Stomach smooth muscle (tissue), 2 donors: ENCODE measurements around the gene DPF3.

ENCODE experiments used
- H3K27ac ChIP-seq: one replicate; pipeline ENCODE4 v1.7.0; 2013; ENCODE audit warnings: mild to moderate bottlenecking, low read length, inconsistent platforms
- H3K27me3 ChIP-seq, 2 donors: one replicate each; pipeline ENCODE4 v1.7.0; 2013; ENCODE audit warnings: low read length in 2 of 2; ENCODE audit not compliant: insufficient read depth in 2 of 2, control insufficient read depth in 1 of 2
- H3K36me3 ChIP-seq, 2 donors: one replicate each; pipeline ENCODE4 v1.7.0; 2013; ENCODE audit warnings: low read length in 2 of 2; ENCODE audit not compliant: control insufficient read depth in 2 of 2, insufficient read depth in 2 of 2
- H3K4me1 ChIP-seq: one replicate; pipeline ENCODE4 v1.7.0; 2013; ENCODE audit warnings: low read length; ENCODE audit not compliant: control insufficient read depth, insufficient read depth
- H3K4me3 ChIP-seq, 2 donors: one replicate each; pipeline ENCODE4 v1.7.0; 2013; ENCODE audit warnings: low read length in 2 of 2
- H3K9ac ChIP-seq, 2 donors: one replicate each; pipeline ENCODE4 v1.7.0; 2013; ENCODE audit warnings: low read length in 2 of 2, mild to moderate bottlenecking in 1 of 2
- H3K9me3 ChIP-seq, 2 donors: one replicate each; pipeline ENCODE4 v1.7.0; 2013; ENCODE audit warnings: low read length in 2 of 2; ENCODE audit not compliant: control insufficient read depth in 2 of 2
- donor health status: healthy.
- donor health status: Pancreatic carcinoma.

The DPF3 gene

DNA sequence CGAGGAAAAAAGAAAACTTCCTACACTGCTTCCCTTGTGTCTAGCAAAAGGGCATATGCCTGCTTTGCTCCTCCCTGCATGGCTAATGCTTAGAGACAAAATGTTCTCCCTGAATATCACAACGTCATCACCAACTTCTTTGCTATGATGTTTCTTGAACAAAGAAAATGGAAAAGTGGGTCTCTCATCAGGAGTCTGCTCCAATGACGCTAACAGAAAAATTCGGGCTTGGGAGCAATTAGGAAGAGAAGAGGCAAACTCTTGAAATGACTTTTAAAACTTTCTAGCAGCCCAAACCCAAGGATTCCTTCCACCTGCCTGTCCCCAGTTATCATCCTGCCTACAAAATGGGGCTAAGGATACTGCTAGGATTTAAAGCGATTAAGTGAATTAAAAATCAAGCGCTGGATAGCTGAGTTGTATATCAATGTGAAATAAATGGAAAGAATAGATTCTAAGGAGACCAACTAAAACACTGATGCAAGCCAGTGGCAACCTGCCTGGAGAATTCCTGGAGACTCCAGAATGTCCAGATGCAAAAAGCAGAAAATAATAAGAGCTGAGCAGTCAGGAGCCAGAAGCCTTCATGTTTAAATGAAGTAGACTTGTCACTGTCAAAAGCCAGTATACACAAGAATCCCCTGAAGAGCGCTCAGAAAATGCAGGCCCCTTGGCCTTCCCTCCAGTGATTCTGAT is 183.8 kb downstream of the DPF3 start:
- no peak overlapping the region for H3K27ac ChIP-seq
- no peak overlapping the region for H3K9ac ChIP-seq
- H3K4me1 ChIP-seq, result peaks cover 11% of the 10 kb centered on the region
- no peaks in the 10 kb centered on the region for H3K9me3 ChIP-seq
- no peaks in the 10 kb centered on the region for H3K27me3 ChIP-seq
- H3K4me3 ChIP-seq, result no peak overlapping the region
- no peaks in the 10 kb centered on the region for H3K36me3 ChIP-seq

- H3K9ac ChIP-seq, result no peak overlapping the region
- no peaks in the 10 kb centered on the region for H3K36me3 ChIP-seq
- H3K9me3 ChIP-seq, result no peaks in the 10 kb centered on the region
- H3K4me1 ChIP-seq, result peaks cover 8% of the 10 kb centered on the region
- no peak overlapping the region for H3K27ac ChIP-seq
- H3K4me3 ChIP-seq, result no peak overlapping the region
- H3K27me3 ChIP-seq, result no peaks in the 10 kb centered on the region
Measured at GRCh38 chr14:72708708-72709475, 185.0 kb downstream of the DPF3 start.

DNA sequence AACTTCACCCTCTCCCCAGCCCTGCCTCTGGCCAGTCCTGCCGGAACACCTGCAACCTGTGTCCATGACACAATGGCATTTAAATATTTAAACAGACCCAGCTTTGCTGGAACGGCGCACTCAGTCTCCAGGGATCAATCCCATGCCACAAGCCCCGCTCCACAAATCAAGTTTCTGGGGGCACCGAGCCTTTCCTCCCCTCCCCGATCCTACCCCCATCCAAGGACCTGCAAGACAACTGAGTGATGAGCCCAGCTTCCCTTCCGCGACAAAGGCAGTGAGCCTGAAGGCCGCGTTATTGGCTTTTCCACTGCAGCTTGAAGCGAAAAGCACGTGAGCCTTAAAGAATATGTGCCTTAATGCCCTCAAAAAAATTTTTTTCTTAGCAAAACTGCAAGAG is 185.7 kb downstream of the DPF3 start:
- H3K9ac ChIP-seq, result no peak overlapping the region
- H3K36me3 ChIP-seq, result no peaks in the 10 kb centered on the region
- no peaks in the 10 kb centered on the region for H3K9me3 ChIP-seq
- H3K27ac ChIP-seq, result no peak overlapping the region
- no peak overlapping the region for H3K4me3 ChIP-seq
- H3K4me1 ChIP-seq, result peaks cover 8% of the 10 kb centered on the region
- H3K27me3 ChIP-seq, result no peaks in the 10 kb centered on the region

DNA sequence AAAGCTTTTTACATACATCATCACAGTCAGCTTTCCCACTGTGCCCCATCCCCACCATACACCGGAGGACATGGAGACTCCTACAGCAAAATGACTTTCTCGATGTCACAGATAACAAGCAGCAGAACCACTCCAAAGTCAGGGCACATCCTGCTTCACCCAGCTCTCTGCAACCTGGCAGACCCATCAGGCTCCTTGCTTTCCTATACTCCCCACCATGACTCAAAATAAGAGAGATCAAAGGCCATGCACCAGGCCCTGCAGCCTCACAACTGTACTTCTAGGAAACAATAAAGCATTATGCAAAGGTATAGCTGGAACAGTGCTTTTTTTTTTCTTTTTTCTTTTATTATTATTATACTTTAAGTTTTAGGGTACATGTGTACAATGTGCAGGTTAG is 187.4 kb downstream of the DPF3 start:
- Histone ChIP-seq H3K9ac (no peak overlapping the region), H3K4me1 (peaks cover 8% of the 10 kb centered on the region), H3K27me3 (no peaks in the 10 kb centered on the region), H3K4me3 (no peak overlapping the region), H3K36me3 (no peaks in the 10 kb centered on the region), H3K27ac (no peak overlapping the region), H3K9me3 (no peaks in the 10 kb centered on the region)

DNA sequence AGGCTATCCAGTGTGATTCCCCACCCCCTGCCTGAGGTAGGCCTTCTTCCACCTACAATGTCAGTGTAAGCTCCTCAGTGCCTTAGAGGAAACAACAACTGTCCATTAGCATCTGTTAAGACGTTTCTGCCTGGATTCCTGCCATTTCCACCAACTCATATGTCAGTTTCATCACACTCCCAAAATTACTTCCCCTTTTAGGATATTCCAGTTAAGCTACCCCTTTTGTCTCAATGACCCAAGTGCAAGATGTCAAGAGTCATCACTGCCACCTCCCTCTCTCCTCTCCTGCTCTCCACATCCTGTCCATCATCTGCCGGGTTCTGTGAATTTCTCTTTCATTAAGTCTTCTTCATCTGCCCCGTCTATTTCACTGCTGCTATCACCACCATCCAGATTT is 189.4 kb downstream of the DPF3 start:
- Histone ChIP-seq H3K9me3 (no peaks in the 10 kb centered on the region), H3K27me3 (no peaks in the 10 kb centered on the region), H3K27ac (no peak overlapping the region), H3K4me1 (peaks cover 3% of the 10 kb centered on the region), H3K4me3 (no peak overlapping the region), H3K36me3 (no peaks in the 10 kb centered on the region), H3K9ac (no peak overlapping the region)

- Histone ChIP-seq H3K27me3 (no peaks in the 10 kb centered on the region), H3K9me3 (no peaks in the 10 kb centered on the region), H3K4me3 (no peak overlapping the region), H3K4me1 (peaks cover 3% of the 10 kb centered on the region), H3K36me3 (no peaks in the 10 kb centered on the region), H3K27ac (no peak overlapping the region), H3K9ac (no peak overlapping the region)
Measured at GRCh38 chr14:72701605-72702004, 192.3 kb downstream of the DPF3 start.

DNA sequence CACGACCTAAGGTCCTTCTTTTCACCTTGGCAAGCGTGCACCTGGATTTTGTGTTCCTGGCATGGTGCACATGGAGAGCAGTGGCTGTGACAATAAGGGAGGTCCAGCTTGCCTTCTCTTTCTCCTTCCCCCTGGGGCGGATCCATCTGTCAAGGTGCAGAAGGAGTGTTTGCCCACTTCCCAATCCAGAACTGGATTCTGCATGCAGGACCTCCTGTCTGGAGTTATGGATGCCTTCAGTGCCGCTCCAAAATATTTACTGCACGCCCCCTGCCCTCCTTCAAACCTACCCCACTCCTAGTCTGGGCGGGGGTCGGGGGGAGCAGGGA is 192.7 kb downstream of the DPF3 start:
- Histone ChIP-seq H3K36me3 (no peaks in the 10 kb centered on the region), H3K4me1 (peaks cover 3% of the 10 kb centered on the region), H3K4me3 (no peak overlapping the region), H3K27ac (no peak overlapping the region), H3K9me3 (no peaks in the 10 kb centered on the region), H3K9ac (no peak overlapping the region), H3K27me3 (no peaks in the 10 kb centered on the region)

- H3K4me3 ChIP-seq, result no peak overlapping the region
- H3K36me3 ChIP-seq, result no peaks in the 10 kb centered on the region
- H3K27ac ChIP-seq, result no peak overlapping the region
- H3K9ac ChIP-seq, result no peak overlapping the region
- H3K27me3 ChIP-seq, result no peaks in the 10 kb centered on the region
- peaks cover 3% of the 10 kb centered on the region for H3K4me1 ChIP-seq
- H3K9me3 ChIP-seq, result no peaks in the 10 kb centered on the region
Measured at GRCh38 chr14:72700338-72701236, 193.3 kb downstream of the DPF3 start.

GRCh38 chr14:72699852-72700257 is 194.0 kb downstream of the DPF3 start:
- Histone ChIP-seq H3K4me1 (peaks cover 3% of the 10 kb centered on the region), H3K27ac (no peak overlapping the region), H3K9ac (no peak overlapping the region)

GRCh38 chr14:72699443-72699842 is 194.5 kb downstream of the DPF3 start:
- no peak overlapping the region for H3K4me3 ChIP-seq
- no peaks in the 10 kb centered on the region for H3K27me3 ChIP-seq
- peaks cover 3% of the 10 kb centered on the region for H3K4me1 ChIP-seq
- no peaks in the 10 kb centered on the region for H3K9me3 ChIP-seq
- no peak overlapping the region for H3K9ac ChIP-seq
- no peaks in the 10 kb centered on the region for H3K36me3 ChIP-seq
- no peak overlapping the region for H3K27ac ChIP-seq

More at GRCh38 chr14:72699852-72700257, 194.0 kb downstream of the DPF3 start:
- Histone ChIP-seq H3K36me3 (no peaks in the 10 kb centered on the region), H3K27me3 (no peaks in the 10 kb centered on the region), H3K9me3 (no peaks in the 10 kb centered on the region), H3K4me3 (no peak overlapping the region)
